Limb (tissue), 2 donors: Measurements from ENCODE around the gene SLC4A8.

Experiments used
- DNase-seq, 2 donors: peaks; one replicate each; pipeline ENCODE4 v3.0.0-alpha.2; 2016; ENCODE audit errors: extremely low spot score in 2 of 2

Gene SLC4A8

DNA sequence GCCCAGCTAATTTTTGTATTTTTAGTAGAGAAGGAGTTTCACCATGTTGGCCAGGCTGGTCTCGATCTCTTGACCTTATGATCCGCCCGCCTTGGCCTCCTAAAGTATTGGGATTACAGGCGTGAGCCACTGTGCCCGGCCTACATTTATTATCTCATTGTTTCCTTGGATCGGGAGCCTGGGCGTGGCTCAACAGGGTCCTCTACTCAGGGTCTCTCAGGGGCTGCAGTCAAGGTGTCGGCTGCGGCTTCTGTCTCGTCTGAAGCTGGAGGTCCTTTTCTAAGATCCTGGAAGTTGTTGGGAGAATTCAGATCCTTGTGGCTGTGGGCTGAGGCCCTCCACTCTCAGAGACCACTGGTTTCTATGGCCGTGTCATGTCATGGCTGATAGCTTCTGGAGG, 100.9 kb downstream of the SLC4A8 start:
- no peak for DNase-seq

- DNase-seq, result no peak
Measured at GRCh38 chr12:51527966-51528365, 103.3 kb downstream of the SLC4A8 start.

- DNase-seq, result no peak
Measured at GRCh38 chr12:51528852-51529650, 104.4 kb downstream of the SLC4A8 start.

DNA sequence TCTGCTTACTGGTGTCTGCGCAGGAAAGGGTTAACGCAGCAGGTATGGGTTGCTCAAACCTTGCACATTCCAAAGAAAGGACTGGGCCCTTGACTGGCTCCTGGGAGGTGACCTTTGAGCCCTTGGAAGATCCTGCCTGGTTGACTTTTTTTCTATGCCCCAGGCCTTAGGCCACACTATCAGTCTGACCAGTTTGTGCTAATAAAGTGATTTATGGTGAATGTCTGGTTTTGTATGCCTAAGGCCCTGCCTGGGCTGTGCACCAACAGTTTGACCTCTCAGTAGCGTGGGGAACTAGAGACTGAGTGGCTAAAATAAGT, 105.0 kb downstream of the SLC4A8 start:
- DNase-seq, result no peak

DNA sequence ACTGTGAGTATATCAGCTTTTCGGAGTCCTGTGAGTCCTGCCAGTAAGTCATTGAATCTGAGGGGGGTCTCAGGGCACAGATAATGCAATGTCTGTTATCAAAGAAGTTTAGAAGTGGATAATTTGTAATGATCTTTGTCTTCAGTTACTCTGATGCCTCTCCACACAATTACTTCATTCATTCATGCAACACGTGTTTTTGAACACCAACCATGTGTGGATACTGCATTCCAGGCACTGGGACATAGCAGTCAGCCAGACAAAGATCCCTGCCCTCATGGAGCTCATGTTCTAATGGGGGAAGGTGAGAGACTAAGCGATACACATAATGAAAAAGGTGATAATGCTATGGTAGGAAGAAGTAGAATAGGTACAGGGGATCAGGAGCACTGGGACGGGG, 105.6 kb downstream of the SLC4A8 start:
- DNase-seq, result no peak

DNA sequence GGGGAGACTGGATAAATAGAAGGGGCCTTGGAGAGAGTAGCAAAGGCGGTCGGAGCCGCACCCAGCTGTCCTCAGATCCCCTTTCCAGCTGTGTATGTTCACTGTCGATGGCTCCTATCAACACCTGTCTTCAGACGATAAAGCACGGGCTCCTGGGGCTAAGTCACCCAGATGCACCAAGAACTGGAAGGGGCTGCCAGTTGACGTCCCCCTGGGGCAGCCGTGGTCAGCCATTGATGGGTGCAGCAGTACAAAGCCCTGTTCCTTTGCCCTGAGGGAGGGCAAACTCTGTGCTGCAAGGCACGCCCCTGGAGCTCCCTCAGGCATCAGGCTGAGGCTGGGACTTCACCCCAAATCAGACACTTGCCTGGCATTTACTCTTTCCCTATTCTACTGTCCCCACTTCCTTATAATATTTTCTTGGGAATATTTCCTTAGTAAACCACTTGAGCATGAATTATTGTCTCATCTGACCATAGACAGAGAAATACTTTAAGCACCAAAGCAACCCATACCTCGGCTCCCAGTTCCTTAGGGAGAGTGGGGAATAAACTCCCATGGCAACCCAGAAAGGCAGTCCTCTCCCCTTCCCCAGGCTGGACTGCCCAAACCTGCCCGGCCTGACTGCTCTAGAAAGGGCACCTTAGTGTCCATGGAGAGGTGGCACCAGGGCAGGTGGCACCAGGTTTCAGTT, 106.8 kb downstream of the SLC4A8 start:
- no peak for DNase-seq

DNA sequence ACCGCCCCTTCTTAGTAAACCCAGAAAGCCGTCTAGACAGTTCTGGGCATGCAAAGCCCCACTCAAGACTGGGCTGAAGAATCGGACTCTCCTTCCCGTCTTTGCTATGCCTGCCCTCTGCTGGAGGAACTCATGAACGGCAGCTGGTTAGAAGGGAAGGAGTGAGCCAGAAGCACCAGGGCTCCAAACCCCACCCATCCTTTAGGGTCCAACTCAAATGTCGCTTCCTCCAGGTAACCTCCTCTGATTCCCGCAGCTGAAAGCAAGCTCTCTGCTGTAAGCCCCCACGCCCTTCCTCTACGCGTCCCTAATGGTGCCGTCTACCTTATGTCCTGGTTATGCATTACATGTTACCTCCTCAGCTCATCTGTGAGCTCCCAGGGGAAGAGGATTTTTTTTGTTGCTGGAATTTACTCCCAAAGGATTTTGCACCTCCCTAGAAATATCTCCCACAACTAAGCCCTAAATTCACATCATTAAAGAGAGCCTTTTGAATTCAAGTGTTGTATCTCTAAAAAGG, 107.4 kb downstream of the SLC4A8 start:
- peak; percentile 75 to 84 for DNase-seq

- no peak for DNase-seq
Measured at GRCh38 chr12:51533799-51534198, 109.2 kb downstream of the SLC4A8 start.

GRCh38 chr12:51534216-51535074, 109.8 kb downstream of the SLC4A8 start:
- DNase-seq, result no peak

DNA sequence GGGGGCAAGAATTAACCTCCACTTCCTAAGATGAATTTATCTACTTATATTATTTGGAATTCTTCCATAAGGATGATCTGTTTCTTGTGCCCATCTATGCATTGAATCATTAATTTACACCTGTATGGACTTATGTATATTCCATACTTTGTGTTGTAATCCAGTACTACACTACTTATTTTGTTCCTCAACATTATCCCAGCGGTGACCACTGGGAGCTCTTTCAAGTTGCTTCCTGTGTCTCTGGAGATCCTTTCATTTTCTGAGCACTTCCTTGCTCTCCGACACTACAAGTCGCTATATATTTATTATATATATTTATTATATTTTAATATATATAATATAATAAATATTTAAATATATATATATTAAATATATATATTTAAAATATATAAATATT, 111.5 kb downstream of the SLC4A8 start:
- DNase-seq, result no peak

DNA sequence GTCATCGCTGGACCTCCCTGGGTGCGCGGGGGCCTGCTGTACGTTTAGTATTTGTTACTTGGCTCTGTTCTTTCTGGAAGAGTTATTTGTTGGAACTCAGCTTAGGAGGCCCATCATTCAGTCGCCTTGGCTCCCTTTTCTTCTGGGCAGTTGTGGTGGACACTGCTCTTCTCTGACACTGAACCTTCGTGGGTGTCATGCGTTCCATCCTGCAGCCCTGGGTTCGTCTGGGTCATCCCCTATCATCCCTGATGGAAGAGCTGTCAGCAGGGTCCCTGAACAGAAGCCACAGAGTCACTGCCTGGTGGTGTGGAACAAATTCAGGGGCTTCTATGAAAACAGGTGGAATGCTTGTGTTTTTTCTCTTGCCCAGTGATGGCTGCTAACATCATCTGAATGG, 113.5 kb downstream of the SLC4A8 start:
- DNase-seq, result no peak

GRCh38 chr12:51538599-51538998, 114.0 kb downstream of the SLC4A8 start:
- no peak for DNase-seq

GRCh38 chr12:51540996-51541395, 116.4 kb downstream of the SLC4A8 start:
- no peak for DNase-seq

DNA sequence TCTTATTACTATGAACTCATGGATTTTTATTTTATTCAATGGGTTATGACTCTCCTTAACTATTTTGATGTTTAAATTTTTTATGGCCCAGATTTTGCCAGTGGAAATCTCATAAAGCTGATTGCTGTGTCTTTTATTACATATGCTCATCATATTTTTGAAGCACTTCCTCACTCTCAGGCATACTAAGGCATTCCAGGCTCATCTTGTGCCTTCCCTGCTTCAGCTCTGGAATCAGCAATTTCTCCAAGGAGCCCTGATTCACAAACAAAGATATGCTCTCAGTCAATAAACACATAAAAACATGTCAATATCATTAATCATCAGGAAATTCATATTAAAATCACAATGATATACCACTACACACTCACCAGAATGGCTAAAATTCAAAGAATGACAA, 121.5 kb downstream of the SLC4A8 start:
- DNase-seq, result no peak

- no peak for DNase-seq
Measured at GRCh38 chr12:51547606-51548005, 123.0 kb downstream of the SLC4A8 start.

- no peak for DNase-seq
Measured at GRCh38 chr12:51548241-51548640, 123.6 kb downstream of the SLC4A8 start.

- DNase-seq, result no peak
Measured at GRCh38 chr12:51549637-51550036, 125.0 kb downstream of the SLC4A8 start.
